T-helper 2 cell (primary cell): ENCODE data around the gene LCE1F.

ENCODE experiments used
- DNase-seq, 5 experiments: peaks; one replicate each; pipeline versions ENCODE4 v3.0.0 to v3.0.0-alpha.2; 2012 to 2022

Gene LCE1F

GRCh38 chr1:152777510-152778137 is 2.7 kb downstream of the LCE1F start:
- no peak for DNase-seq

GRCh38 chr1:152783095-152783494 is 8.2 kb downstream of the LCE1F start:
- no peak for DNase-seq

GRCh38 chr1:152786077-152786476 is 11.1 kb downstream of the LCE1F start, which contains the start of gene LCE1E:
Gene LCE1E, plus strand, starts transcription at chr1:152786257. Its CDS starts 1,043 bp downstream, at chr1:152787300.
- no peak for DNase-seq

GRCh38 chr1:152795686-152796085 is 20.7 kb downstream of the LCE1F start:
- DNase-seq, result no peak

- no peak for DNase-seq
Observed at GRCh38 chr1:152796421-152796820, 21.5 kb downstream of the LCE1F start, which contains the start of gene LCE1D. Gene LCE1D, plus strand, starts transcription at chr1:152796721. Its CDS starts 1,074 bp downstream, at chr1:152797795.

- no peak for DNase-seq
Observed at GRCh38 chr1:152801333-152801732, 26.4 kb downstream of the LCE1F start.

GRCh38 chr1:152806576-152806975 is 31.6 kb downstream of the LCE1F start, which contains the start of gene LCE1C:
Gene LCE1C, minus strand, starts transcription at chr1:152806651. Its CDS starts 1,173 bp downstream, at chr1:152805478.
- DNase-seq, result no peak

- no peak for DNase-seq
Observed at GRCh38 chr1:152811050-152811449, 36.1 kb downstream of the LCE1F start.

GRCh38 chr1:152811671-152812070 is 36.7 kb downstream of the LCE1F start, which contains the start of gene LCE1B:
Gene LCE1B, plus strand, starts transcription at chr1:152811971. Its CDS starts 476 bp downstream, at chr1:152812447.
- DNase-seq, result no peak

- DNase-seq, result no peak
Observed at GRCh38 chr1:152817309-152817708, 42.4 kb downstream of the LCE1F start.

GRCh38 chr1:152823294-152823693 is 48.4 kb downstream of the LCE1F start:
- no peak for DNase-seq

GRCh38 chr1:152824964-152825363 is 50.0 kb downstream of the LCE1F start:
- no peak for DNase-seq
